ENCODE results near the gene CFAP74.

Gene CFAP74

GRCh38 chr1:2022063-2022770, 18.6 kb upstream of the CFAP74 start:
- H3K4me1 ChIP-seq (ENCODE audit: control insufficient read depth, insufficient read depth, low read length): peaks cover 3% of the 10 kb centered on the region
- H3K27me3 ChIP-seq (ENCODE audit: control insufficient read depth, insufficient read depth, low read length): peaks cover 40% of the 10 kb centered on the region
- H3K36me3 ChIP-seq (ENCODE audit: control insufficient read depth, insufficient read depth, low read length): no peaks in the 10 kb centered on the region
- H3K4me3 ChIP-seq (ENCODE audit: low read length): no peak overlapping the region
- H3K9ac ChIP-seq (ENCODE audit: low read length): no peak overlapping the region
- H3K27ac ChIP-seq (ENCODE audit: low read depth, low read length): no peak overlapping the region

DNA sequence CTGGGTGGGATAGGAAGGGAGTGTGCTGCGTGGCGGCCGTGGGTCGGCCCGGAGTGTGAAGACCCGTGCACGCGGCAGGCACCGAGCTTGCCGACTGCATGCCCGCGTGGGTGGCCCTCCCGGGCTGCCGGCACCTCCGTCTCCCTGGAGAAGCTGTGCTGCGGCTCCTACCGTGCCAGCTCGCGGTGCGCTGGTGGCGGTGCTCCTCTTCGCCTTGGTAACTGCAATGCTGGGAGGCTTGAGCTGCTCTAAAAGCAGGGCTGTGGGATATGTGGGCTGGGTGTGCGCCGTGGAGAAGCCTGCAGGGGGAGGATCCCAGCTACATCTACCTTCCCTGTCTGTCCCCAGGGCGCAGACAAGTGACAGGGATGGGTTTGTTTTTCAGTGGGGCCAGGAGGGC, 18.0 kb upstream of the CFAP74 start:
- H3K9ac ChIP-seq (ENCODE audit: low read length): no peak overlapping the region
- no peak overlapping the region for H3K27ac ChIP-seq (ENCODE audit: low read depth, low read length)
- no peaks in the 10 kb centered on the region for H3K36me3 ChIP-seq (ENCODE audit: control insufficient read depth, insufficient read depth, low read length)
- peaks cover 40% of the 10 kb centered on the region for H3K27me3 ChIP-seq (ENCODE audit: control insufficient read depth, insufficient read depth, low read length)
- H3K4me1 ChIP-seq (ENCODE audit: control insufficient read depth, insufficient read depth, low read length): peaks cover 3% of the 10 kb centered on the region
- no peak overlapping the region for H3K4me3 ChIP-seq (ENCODE audit: low read length)

DNA sequence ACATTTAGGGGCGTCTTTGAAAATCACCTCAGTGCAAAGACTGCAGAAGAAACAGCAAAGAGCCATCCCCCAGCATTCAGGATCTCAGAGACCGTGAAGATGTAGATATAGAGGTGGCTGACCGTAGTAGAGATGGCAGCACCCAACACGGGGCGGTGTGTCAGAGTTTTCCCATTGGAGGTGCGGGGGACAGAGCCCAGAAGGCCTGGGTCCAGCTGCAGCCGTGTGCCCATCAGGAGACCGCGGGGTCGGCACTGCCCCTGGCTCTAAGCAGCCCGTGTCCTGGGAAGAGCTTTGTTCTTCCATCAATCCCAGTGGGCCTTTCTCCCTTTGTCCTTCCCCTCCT, 16.7 kb upstream of the CFAP74 start:
- peaks cover under 1% of the 10 kb centered on the region for H3K4me1 ChIP-seq (ENCODE audit: control insufficient read depth, insufficient read depth, low read length)
- H3K36me3 ChIP-seq (ENCODE audit: control insufficient read depth, insufficient read depth, low read length): no peaks in the 10 kb centered on the region
- H3K27ac ChIP-seq (ENCODE audit: low read depth, low read length): no peak overlapping the region
- H3K27me3 ChIP-seq (ENCODE audit: control insufficient read depth, insufficient read depth, low read length): peaks cover 40% of the 10 kb centered on the region
- H3K9ac ChIP-seq (ENCODE audit: low read length): no peak overlapping the region
- H3K4me3 ChIP-seq (ENCODE audit: low read length): no peak overlapping the region

GRCh38 chr1:2019571-2020309, 16.2 kb upstream of the CFAP74 start:
- Histone ChIP-seq H3K4me3 (ENCODE audit: low read length) (no peak overlapping the region), H3K4me1 (ENCODE audit: control insufficient read depth, insufficient read depth, low read length) (no peaks in the 10 kb centered on the region), H3K27me3 (ENCODE audit: control insufficient read depth, insufficient read depth, low read length) (peaks cover 40% of the 10 kb centered on the region), H3K9ac (ENCODE audit: low read length) (no peak overlapping the region), H3K36me3 (ENCODE audit: control insufficient read depth, insufficient read depth, low read length) (no peaks in the 10 kb centered on the region), H3K27ac (ENCODE audit: low read depth, low read length) (no peak overlapping the region)

DNA sequence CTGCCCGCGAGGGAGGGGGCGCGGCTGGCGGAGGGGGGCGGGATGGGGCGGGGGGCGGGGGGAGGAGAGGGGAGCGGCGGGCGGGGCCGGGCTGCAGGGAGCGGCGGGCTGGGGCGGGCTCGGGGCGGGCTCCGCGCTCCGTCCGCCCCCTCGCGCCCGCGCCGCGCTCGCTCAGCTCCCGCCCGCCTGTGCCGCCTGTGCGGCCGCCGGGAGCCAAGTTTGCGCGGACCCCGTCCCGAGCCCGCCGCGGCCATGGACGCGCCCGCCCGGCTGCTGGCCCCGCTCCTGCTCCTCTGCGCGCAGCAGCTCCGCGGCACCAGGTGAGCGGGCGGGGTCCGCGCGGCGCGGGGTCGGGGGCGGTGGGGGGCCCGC, 15.6 kb upstream of the CFAP74 start, which contains the start of gene GABRD:
Gene GABRD, plus strand, starts transcription at position 174 of the 372 bp plus-strand sequence. Its CDS starts 79 bp downstream, at position 253.
- Histone ChIP-seq H3K27me3 (ENCODE audit: control insufficient read depth, insufficient read depth, low read length) (peaks cover 40% of the 10 kb centered on the region), H3K4me1 (ENCODE audit: control insufficient read depth, insufficient read depth, low read length) (no peaks in the 10 kb centered on the region), H3K4me3 (ENCODE audit: low read length) (no peak within 1 kb of the TSS), H3K27ac (ENCODE audit: low read depth, low read length) (no peak within 1 kb of the TSS), H3K9ac (ENCODE audit: low read length) (no peak within 1 kb of the TSS), H3K36me3 (ENCODE audit: control insufficient read depth, insufficient read depth, low read length) (no peaks in the 10 kb centered on the region)

DNA sequence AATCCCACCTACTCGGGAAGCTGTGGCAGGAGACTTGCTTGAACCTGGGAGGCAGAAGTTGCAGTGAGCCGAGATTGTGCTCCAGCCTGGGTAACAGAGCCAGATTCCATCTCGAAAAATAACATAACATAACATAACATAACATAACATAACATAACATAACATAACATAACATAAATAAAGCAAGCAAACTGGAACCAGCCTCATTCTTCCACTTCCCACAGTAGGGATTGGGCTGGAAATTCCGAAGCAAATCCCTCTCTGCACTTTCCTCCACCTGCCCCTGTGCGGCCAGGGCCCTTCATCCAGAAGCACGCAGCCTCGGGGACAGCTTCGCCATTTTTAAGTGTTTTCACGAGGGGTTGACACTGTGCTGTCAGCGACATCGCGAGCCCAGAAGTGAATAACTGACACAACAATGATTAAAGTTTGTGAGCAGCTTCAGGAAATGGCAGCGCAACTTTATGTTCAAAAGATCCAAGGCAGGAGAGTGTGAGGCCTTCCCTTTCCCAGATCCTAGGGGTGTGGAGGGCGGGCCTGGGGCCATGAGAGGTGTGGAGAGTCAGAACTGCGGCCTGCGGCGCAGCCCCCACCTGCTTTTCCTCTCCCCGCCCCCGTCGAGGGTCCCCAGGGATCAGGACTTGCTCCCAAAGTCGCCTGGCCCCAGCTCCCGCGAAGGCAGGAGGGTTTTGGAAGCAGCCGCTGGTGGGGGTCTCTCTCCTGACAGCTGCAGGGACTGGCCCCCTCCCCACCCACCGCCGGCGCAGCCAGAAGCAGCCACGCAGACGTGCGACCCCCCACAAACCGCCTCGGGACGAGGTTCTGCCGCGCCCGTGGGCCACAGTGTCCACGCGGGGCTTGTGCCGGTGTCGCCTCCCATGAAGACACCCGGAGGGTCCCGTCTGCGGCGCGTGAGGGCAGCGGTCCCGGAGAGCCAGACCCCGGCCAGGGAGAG, 14.9 kb upstream of the CFAP74 start:
- no peak overlapping the region for H3K9ac ChIP-seq (ENCODE audit: low read length)
- no peaks in the 10 kb centered on the region for H3K4me1 ChIP-seq (ENCODE audit: control insufficient read depth, insufficient read depth, low read length)
- no peak overlapping the region for H3K27ac ChIP-seq (ENCODE audit: low read depth, low read length)
- H3K36me3 ChIP-seq (ENCODE audit: control insufficient read depth, insufficient read depth, low read length): no peaks in the 10 kb centered on the region
- no peak overlapping the region for H3K4me3 ChIP-seq (ENCODE audit: low read length)
- H3K27me3 ChIP-seq (ENCODE audit: control insufficient read depth, insufficient read depth, low read length): peaks cover 38% of the 10 kb centered on the region

- H3K27me3 ChIP-seq (ENCODE audit: control insufficient read depth, insufficient read depth, low read length): peaks cover 22% of the 10 kb centered on the region
- H3K36me3 ChIP-seq (ENCODE audit: control insufficient read depth, insufficient read depth, low read length): no peaks in the 10 kb centered on the region
- H3K27ac ChIP-seq (ENCODE audit: low read depth, low read length): no peak overlapping the region
- no peaks in the 10 kb centered on the region for H3K4me1 ChIP-seq (ENCODE audit: control insufficient read depth, insufficient read depth, low read length)
- H3K4me3 ChIP-seq (ENCODE audit: low read length): no peak overlapping the region
- H3K9ac ChIP-seq (ENCODE audit: low read length): no peak overlapping the region
These were observed 12.5 kb upstream of the CFAP74 start for GRCh38 chr1:2016123-2016522.

DNA sequence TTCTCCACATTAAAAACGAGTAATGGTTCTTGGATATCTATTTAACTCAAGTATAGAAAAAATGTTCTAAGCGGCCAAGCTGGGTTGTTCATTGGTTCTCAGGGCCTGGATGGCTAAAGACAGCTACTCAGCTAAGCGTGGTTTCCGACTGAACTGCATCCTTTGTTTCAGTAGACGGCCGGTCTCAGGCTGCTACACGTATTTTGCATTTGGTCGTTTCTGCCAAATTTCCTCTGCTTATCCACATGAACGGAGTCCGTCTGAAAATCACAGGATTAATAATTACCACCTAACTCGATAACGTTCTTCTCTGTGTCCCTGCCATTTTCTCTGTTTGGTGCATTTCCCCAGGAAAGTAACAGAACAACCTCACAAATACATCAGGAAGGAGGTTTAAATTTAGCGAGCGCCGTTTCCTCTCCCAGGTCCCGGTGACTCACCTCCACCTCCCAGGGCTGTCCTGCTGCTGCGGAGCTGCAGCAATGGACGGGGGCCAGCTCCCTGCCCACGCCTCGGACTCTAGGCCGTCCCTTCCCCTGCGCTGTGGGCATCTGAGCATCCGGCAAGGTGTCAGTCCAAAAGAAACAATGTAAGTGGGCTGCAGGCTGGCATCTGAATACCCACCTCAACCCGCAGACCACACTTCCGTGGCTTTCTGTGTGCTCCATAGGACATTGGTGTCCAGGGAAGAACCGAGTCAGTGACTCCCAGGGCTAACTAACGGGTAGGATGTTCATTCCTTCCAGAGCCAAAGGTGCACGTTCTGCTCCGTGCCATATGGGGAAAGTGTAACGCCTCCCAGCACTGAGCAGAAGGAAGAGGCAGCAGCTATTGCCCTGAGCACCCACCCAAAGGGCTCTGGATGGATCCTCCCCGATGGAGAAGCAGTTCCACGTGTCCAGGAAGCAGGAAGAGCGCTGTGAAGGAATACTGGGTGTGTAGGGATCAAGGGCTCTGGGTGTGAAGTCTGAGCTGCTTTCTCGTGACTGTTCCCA, 11.5 kb upstream of the CFAP74 start:
- no peaks in the 10 kb centered on the region for H3K4me1 ChIP-seq (ENCODE audit: control insufficient read depth, insufficient read depth, low read length)
- no peak overlapping the region for H3K27ac ChIP-seq (ENCODE audit: low read depth, low read length)
- no peak overlapping the region for H3K4me3 ChIP-seq (ENCODE audit: low read length)
- H3K36me3 ChIP-seq (ENCODE audit: control insufficient read depth, insufficient read depth, low read length): no peaks in the 10 kb centered on the region
- H3K27me3 ChIP-seq (ENCODE audit: control insufficient read depth, insufficient read depth, low read length): peaks cover 11% of the 10 kb centered on the region
- H3K9ac ChIP-seq (ENCODE audit: low read length): no peak overlapping the region

DNA sequence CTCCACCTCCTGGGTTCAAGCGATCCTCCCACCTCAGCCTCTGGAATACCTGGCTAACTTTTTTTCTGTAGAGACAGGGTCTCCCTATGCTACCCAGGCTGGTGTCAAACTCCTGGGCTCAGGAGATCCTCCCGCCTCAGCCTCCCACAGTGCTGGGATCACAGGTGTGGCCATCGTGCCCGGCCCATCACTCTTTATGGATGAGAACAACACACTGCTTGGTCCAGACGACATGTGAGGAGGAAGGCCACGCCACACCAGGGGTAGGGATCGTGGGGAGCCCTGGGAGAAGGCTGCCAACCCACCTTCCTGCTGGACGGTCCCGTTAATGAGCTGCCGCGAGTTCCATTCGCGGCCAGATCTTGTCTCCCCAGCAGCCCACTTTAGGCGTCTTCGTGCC, 10.6 kb upstream of the CFAP74 start:
- no peak overlapping the region for H3K4me3 ChIP-seq (ENCODE audit: low read length)
- H3K27me3 ChIP-seq (ENCODE audit: control insufficient read depth, insufficient read depth, low read length): peaks cover 7% of the 10 kb centered on the region
- H3K4me1 ChIP-seq (ENCODE audit: control insufficient read depth, insufficient read depth, low read length): no peaks in the 10 kb centered on the region
- H3K36me3 ChIP-seq (ENCODE audit: control insufficient read depth, insufficient read depth, low read length): no peaks in the 10 kb centered on the region
- no peak overlapping the region for H3K9ac ChIP-seq (ENCODE audit: low read length)
- H3K27ac ChIP-seq (ENCODE audit: low read depth, low read length): no peak overlapping the region

DNA sequence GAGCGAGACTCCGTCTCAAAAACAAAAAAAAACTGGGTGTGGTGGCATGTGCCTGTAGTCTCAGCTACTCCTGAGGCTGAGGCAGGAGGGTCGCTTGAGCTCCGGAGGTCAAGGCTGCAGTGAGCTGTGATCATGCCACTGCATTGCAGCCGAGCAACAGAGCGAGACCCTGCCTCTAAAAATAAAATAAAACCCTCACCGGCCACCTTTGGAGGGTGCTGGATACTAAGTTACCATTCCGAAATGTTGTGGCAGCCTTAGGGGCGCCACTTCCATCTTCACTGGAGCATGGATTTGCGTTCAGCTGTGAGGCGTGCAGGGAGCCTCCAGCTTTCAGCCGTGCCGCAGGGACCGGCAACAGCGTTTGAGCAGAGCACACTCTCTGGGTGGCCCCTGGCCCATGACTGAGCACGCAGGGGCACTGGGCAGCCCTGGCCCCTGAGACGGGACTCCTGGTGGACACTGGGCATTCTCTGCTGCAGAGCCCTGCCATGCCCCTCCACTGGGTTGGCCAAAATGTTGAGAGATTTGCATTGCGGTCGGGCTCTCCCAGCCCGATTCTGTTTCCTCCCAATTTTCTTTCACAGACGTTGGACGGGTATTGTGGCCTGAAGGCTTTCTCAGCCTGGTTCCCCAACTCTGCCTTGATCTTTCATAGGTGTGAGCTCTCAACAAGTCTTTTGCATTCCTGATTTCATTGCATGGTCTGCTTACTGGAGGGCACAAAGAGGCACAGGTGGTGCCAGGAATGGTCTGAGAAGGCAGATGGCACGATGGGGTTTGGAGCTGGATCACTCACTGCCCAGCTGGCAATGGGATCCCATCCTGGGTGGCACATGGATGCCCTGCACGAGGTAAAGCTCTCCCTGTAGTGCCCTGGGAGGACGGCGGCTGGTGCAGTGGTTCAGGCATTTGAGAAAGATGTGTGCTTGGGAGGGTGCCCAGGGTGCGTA, 5.8 kb upstream of the CFAP74 start:
- Histone ChIP-seq H3K9ac (ENCODE audit: low read length) (no peak overlapping the region), H3K4me3 (ENCODE audit: low read length) (no peak overlapping the region), H3K36me3 (ENCODE audit: control insufficient read depth, insufficient read depth, low read length) (no peaks in the 10 kb centered on the region), H3K27ac (ENCODE audit: low read depth, low read length) (no peak overlapping the region), H3K4me1 (ENCODE audit: control insufficient read depth, insufficient read depth, low read length) (no peaks in the 10 kb centered on the region), H3K27me3 (ENCODE audit: control insufficient read depth, insufficient read depth, low read length) (peaks cover 6% of the 10 kb centered on the region)

DNA sequence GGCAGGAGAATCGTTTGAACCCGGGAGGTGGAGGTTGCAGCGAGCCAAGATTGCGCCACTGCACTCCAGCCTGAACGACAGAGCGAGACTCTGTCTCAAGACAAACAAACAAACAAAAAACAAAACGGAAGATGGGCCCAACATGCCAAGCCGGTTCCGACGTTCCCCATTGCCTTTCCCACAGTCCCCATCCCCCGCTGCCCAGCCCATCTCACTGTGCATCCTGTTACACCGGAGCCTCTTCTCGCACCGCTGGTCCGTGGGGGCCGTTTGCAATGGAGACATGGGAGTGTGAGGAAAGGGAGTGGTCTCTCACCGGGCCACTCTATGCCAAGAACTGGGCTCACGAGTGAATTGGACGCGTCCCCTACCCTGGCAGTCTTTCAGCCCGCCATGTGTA, 1.3 kb upstream of the CFAP74 start:
- H3K27ac ChIP-seq (ENCODE audit: low read depth, low read length): no peak overlapping the region
- no peaks in the 10 kb centered on the region for H3K36me3 ChIP-seq (ENCODE audit: control insufficient read depth, insufficient read depth, low read length)
- H3K4me3 ChIP-seq (ENCODE audit: low read length): no peak overlapping the region
- H3K27me3 ChIP-seq (ENCODE audit: control insufficient read depth, insufficient read depth, low read length): peaks cover 5% of the 10 kb centered on the region
- H3K9ac ChIP-seq (ENCODE audit: low read length): no peak overlapping the region
- no peaks in the 10 kb centered on the region for H3K4me1 ChIP-seq (ENCODE audit: control insufficient read depth, insufficient read depth, low read length)

All from rectal smooth muscle tissue (tissue), 1 donor.